Suprapubic skin (tissue), 4 donors: ENCODE results near the gene KDM8. TPM values are rescaled to one million over a fixed set of nuclear protein-coding genes. Genes with fewer than 3 reads are reported as not detected.
A peak's percentile ranks its signal among the peaks of the same experiment; 100 is the strongest.

Source experiments
- DNase-seq, 2 donors: peaks; one replicate each; pipeline ENCODE4 v3.0.0-alpha.2; 2019; ENCODE audit warnings: low spot score in 2 of 2
- H3K27ac ChIP-seq: fragments of 200-600 bp; sonication (generic); one replicate; pipeline ENCODE4 v1.5.1; 2019
- H3K27me3 ChIP-seq: fragments of 200-600 bp; sonication (generic); one replicate; pipeline ENCODE4 v1.5.1; 2019
- H3K36me3 ChIP-seq: fragments of 200-600 bp; sonication (generic); one replicate; pipeline ENCODE4 v1.5.1; 2019
- H3K4me1 ChIP-seq: fragments of 200-600 bp; sonication (generic); one replicate; pipeline ENCODE4 v1.5.1; 2019
- H3K4me3 ChIP-seq: fragments of 200-600 bp; sonication (generic); one replicate; pipeline ENCODE4 v1.5.1; 2019; ENCODE audit warnings: mild to moderate bottlenecking
- H3K9me3 ChIP-seq: fragments of 200-600 bp; sonication (generic); one replicate; pipeline ENCODE4 v1.5.1; 2019
- CTCF ChIP-seq, 2 donors: fragments of 200-600 bp in 1 of 2; fragments of 450-650 bp in 1 of 2; sonication (generic) in 1 of 2; IDR thresholded peaks; one replicate each; pipeline ENCODE4 v1.5.1; 2016 to 2019; ENCODE audit warnings: antibody characterized with exemption in 2 of 2, mild to moderate bottlenecking in 1 of 2, moderate library complexity in 1 of 2
- EP300 ChIP-seq: sonication (generic); formaldehyde crosslinking; IDR thresholded peaks from one replicate; pipeline ENCODE4 v1.6.1; 2017; ENCODE audit warnings: antibody characterized with exemption
- POLR2A ChIP-seq, 2 donors: fragments of 450-650 bp; IDR thresholded peaks; one replicate each; pipeline ENCODE4 v1.6.1; 2017; ENCODE audit warnings: antibody characterized with exemption in 2 of 2, mild to moderate bottlenecking in 2 of 2, moderate library complexity in 2 of 2
- POLR2AphosphoS5 ChIP-seq, 3 donors: sonication (generic); formaldehyde crosslinking; IDR thresholded peaks; one replicate each; pipeline ENCODE4 v1.6.1; 2017; ENCODE audit warnings: antibody characterized with exemption in 3 of 3
- WGBS: methylation state at CpG from one replicate; pipeline ENCODE4 v1.1.5; 2018; 5-methylcytosine and 5-hydroxymethylcytosine counted together
- total RNA-seq, 4 donors: library from RNA; depleted of rRNA; stranded (reverse); fragments of >200 nt; gene quantifications; one replicate each; pipeline ENCODE4 v1.1.0, GENCODE V29; 2016

Gene KDM8
- total RNA-seq, 4 donors from 2014 or later = 1.3 to 5.0 (median 3.7) TPM

DNA sequence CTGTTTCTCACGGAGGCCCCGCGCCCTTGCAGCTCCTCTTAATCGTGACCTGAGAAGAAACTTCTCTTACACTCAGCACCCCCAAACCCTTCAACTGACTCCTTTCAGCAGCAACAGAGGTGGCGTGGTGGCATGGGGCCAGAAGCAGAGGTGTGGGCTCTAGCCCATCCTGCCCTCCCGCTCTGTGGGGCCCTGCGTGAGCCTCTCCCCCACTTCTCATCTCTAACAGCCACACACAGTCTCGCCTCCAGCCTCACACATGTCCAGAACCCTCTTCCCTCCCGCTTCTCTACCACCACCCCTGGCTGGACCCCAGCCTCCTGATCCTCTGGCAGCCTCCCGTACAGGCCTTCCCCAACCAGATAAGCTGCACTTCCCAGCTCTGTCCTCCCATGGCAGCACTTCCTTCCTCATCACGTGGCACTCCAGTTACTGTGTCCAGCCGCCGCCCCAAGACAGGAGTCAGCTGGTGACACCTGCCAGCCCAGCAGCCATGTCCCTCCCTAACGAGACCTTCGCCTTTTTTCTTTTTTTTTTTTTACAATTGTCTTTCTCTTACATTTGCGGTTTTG is 34.8 kb downstream of the KDM8 start:
- Histone ChIP-seq H3K36me3 (peaks cover 3% of the 10 kb centered on the region), H3K9me3 (no peaks in the 10 kb centered on the region), H3K4me3 (no peak overlapping the region), H3K4me1 (peaks cover 62% of the 10 kb centered on the region), H3K27me3 (no peaks in the 10 kb centered on the region), H3K27ac (peak overlapping the region; percentile 79)
- peak; percentile 71 to 76 for DNase-seq
- TF ChIP-seq POLR2A (IDR thresholded peaks at IDR 0.05) = no peak
- no peak for TF ChIP-seq POLR2AphosphoS5 (IDR thresholded peaks at IDR 0.05)
- no peak for TF ChIP-seq EP300
- TF ChIP-seq CTCF (IDR thresholded peaks at IDR 0.05) = no peak
- 69% methylated on average over 16 of the region's 16 CpGs for WGBS

DNA sequence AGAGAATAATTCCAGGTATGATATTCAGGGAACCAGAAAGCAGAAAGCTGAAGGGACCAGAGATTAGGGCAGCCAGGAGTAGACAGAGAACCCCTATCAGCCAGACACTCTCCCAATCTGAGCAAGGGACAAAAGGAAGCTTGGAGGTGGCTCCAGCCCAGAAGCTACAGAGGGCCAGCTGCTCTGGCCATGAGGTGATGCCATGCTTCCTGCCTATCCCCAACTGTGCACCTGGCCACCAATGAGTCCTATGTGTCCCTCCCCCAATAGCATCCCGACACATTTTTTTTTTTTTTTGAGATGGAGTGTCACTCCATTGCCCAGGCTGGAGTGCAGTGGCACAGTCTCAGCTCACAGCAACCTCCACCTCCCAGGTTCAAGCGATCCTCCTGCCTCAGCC is 35.3 kb downstream of the KDM8 start:
- Histone ChIP-seq H3K9me3 (no peaks in the 10 kb centered on the region), H3K27me3 (no peaks in the 10 kb centered on the region), H3K27ac (peak overlapping the region; percentile 79), H3K36me3 (peaks cover 3% of the 10 kb centered on the region), H3K4me3 (no peak overlapping the region), H3K4me1 (peaks cover 67% of the 10 kb centered on the region)
- peak; percentile 37 to 42 for DNase-seq
- 97% methylated on average over 2 of the region's 2 CpGs for WGBS
- no peak for TF ChIP-seq POLR2A (IDR thresholded peaks at IDR 0.05)

GRCh38 chr16:27239026-27239425 is 35.7 kb downstream of the KDM8 start:
- 97% methylated on average over 5 of the region's 5 CpGs for WGBS
- Histone ChIP-seq H3K9me3 (no peaks in the 10 kb centered on the region), H3K4me3 (no peak overlapping the region), H3K27me3 (no peaks in the 10 kb centered on the region), H3K36me3 (peaks cover 3% of the 10 kb centered on the region), H3K27ac (no peak overlapping the region), H3K4me1 (peaks cover 71% of the 10 kb centered on the region)
- no peak for TF ChIP-seq CTCF (IDR thresholded peaks at IDR 0.05)
- no peak for TF ChIP-seq EP300
- TF ChIP-seq POLR2A (IDR thresholded peaks at IDR 0.05) = no peak
- no peak for TF ChIP-seq POLR2AphosphoS5 (IDR thresholded peaks at IDR 0.05)
- peak in 1 of 2 donors; percentile 41 for DNase-seq

- WGBS = 93% methylated on average over 7 of the region's 9 CpGs
- H3K4me1 ChIP-seq = peaks cover 71% of the 10 kb centered on the region
Measured at GRCh38 chr16:27239906-27240655, 36.8 kb downstream of the KDM8 start.

GRCh38 chr16:27240948-27241531 is 37.7 kb downstream of the KDM8 start:
- H3K27me3 ChIP-seq = no peaks in the 10 kb centered on the region
- peaks cover 66% of the 10 kb centered on the region for H3K4me1 ChIP-seq
- no peak overlapping the region for H3K4me3 ChIP-seq
- DNase-seq = peak; percentile 55 to 60
- 84% methylated on average over 6 of the region's 6 CpGs for WGBS
- H3K36me3 ChIP-seq = peaks cover 3% of the 10 kb centered on the region
- no peak for TF ChIP-seq EP300
- TF ChIP-seq POLR2A (IDR thresholded peaks at IDR 0.05) = no peak
- TF ChIP-seq CTCF (IDR thresholded peaks at IDR 0.05) = no peak
- no peak for TF ChIP-seq POLR2AphosphoS5 (IDR thresholded peaks at IDR 0.05)
- no peaks in the 10 kb centered on the region for H3K9me3 ChIP-seq
- H3K27ac ChIP-seq = no peak overlapping the region

More at GRCh38 chr16:27239906-27240655, 36.8 kb downstream of the KDM8 start:
- TF ChIP-seq CTCF (IDR thresholded peaks at IDR 0.05) (no peak), EP300 (no peak), POLR2AphosphoS5 (IDR thresholded peaks at IDR 0.05) (no peak), POLR2A (IDR thresholded peaks at IDR 0.05) (no peak)
- Histone ChIP-seq H3K27me3 (no peaks in the 10 kb centered on the region), H3K4me3 (no peak overlapping the region), H3K9me3 (no peaks in the 10 kb centered on the region), H3K27ac (no peak overlapping the region), H3K36me3 (peaks cover 3% of the 10 kb centered on the region)
- DNase-seq = peak; percentile 47 to 72
